Right lobe of liver (tissue), 4 donors: ENCODE data around the gene PLEKHB2.

Experiments
- POLR2A ChIP-seq: fragments of 450-650 bp; IDR thresholded peaks from one replicate; pipeline ENCODE4 v1.6.1; 2017; ENCODE audit warnings: antibody characterized with exemption, mild to moderate bottlenecking
- TF ChIP-seq, protein P1 (sequence below), 4 donors: fragments of 200-600 bp in 3 of 4; fragments of 450-650 bp in 1 of 4; IDR thresholded peaks; one replicate each; pipeline versions ENCODE4 v1.5.1 to v1.8.0; 2016 to 2022; ENCODE audit warnings: antibody characterized with exemption in 4 of 4, mild to moderate bottlenecking in 2 of 4
- donor health status: DM: no; HTN: no; CAD: no.
- donor health status: DM: no; HTN: no; CAD: no.
- donor health status: DM: no; HTN: yes; CAD: no.

DNA sequence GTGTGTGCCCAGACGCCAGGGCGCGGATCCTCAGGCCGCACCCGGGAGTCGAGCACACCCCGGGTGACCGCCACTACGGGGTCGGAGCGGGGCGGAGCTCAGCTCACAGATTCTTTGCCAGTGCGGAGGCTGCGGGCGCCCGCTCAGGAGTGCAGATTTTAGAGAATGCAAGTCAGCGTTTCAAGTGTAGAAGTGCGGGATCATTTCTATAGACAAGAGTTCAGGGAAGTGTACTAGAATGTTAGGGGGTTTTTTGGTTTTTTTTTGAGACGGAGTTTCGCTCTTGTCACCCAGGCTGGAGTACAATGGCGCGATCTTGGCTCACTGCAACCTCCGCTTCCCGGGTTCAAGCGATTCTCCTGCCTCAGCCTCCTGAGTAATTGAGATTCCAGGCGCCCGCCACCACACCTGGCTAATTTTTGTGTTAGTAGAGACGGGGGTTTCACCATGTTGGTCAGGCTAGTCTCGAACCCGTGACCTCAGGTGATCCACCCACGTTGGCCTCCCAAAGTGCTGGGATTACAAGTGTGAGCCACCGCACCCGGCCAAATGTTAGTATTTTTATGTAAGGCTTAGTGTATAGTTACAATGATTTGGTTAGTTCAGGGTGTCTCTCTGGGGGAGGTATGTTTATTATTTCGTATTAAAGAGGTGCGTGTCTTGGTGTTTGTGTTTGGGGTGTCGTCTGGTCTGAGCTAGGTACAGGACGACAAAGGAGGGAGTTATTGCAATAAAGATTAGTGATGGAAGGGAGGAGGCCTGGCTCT lies 11.3 kb upstream of the PLEKHB2 start:
- TF ChIP-seq, protein P1, sequence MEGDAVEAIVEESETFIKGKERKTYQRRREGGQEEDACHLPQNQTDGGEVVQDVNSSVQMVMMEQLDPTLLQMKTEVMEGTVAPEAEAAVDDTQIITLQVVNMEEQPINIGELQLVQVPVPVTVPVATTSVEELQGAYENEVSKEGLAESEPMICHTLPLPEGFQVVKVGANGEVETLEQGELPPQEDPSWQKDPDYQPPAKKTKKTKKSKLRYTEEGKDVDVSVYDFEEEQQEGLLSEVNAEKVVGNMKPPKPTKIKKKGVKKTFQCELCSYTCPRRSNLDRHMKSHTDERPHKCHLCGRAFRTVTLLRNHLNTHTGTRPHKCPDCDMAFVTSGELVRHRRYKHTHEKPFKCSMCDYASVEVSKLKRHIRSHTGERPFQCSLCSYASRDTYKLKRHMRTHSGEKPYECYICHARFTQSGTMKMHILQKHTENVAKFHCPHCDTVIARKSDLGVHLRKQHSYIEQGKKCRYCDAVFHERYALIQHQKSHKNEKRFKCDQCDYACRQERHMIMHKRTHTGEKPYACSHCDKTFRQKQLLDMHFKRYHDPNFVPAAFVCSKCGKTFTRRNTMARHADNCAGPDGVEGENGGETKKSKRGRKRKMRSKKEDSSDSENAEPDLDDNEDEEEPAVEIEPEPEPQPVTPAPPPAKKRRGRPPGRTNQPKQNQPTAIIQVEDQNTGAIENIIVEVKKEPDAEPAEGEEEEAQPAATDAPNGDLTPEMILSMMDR (IDR thresholded peaks at IDR 0.05) = no peak
- TF ChIP-seq POLR2A = no peak
